Measurements from ENCODE around the gene COX7A1.

COX7A1 gene

DNA sequence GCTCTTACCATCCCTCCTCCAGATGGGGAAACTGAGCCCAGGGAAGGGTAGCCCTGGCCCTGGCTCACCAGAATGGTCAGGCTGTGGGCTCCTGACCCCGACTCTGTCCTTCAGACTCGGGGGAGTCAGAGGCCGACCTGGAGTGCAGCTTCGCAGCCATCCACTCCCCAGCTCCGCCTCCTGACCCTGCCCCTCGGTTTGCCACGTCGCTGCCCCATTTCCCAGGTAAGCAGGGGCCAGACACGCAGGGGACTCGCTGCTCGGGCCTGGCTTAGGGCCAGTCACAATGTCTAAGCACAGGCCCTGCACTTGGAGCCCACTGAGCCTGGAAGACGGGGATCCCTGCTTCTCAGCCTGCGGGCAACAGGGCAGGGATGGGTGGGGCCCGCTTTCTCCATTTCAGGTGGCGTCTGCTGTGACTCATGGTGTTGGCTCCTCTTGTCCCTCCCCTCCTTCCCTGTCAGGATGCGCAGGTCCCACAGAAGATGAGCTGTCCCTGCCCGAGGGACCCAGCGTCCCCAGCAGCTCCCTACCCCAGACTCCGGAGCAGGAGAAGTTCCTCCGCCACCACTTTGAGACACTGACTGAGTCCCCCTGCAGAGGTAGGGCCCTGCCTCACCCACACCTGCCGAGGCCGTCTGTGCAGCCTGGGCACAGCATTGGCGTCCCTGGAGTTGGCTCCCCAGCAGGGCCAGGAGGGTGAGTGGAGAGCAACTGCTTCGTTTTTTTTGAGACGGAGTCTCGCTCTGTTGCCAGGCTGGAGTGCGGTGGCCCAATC is 50.5 kb downstream of the COX7A1 start:
- TF ChIP-seq SIN3A (IDR thresholded peaks at IDR 0.05; ENCODE audit: borderline replicate concordance, insufficient read depth, low read length) (no peak), TAF1 (IDR thresholded peaks at IDR 0.05; ENCODE audit: borderline replicate concordance, insufficient read depth, low read length) (no peak), POLR2AphosphoS5 (IDR thresholded peaks at IDR 0.05; ENCODE audit: low read depth, low read length) (no peak), FOXP2 (optimal IDR thresholded peaks at IDR 0.05; ENCODE audit: borderline replicate concordance, extremely low read depth, extremely low read length, insufficient read depth) (no peak)
- TF ChIP-seq, protein P1, sequence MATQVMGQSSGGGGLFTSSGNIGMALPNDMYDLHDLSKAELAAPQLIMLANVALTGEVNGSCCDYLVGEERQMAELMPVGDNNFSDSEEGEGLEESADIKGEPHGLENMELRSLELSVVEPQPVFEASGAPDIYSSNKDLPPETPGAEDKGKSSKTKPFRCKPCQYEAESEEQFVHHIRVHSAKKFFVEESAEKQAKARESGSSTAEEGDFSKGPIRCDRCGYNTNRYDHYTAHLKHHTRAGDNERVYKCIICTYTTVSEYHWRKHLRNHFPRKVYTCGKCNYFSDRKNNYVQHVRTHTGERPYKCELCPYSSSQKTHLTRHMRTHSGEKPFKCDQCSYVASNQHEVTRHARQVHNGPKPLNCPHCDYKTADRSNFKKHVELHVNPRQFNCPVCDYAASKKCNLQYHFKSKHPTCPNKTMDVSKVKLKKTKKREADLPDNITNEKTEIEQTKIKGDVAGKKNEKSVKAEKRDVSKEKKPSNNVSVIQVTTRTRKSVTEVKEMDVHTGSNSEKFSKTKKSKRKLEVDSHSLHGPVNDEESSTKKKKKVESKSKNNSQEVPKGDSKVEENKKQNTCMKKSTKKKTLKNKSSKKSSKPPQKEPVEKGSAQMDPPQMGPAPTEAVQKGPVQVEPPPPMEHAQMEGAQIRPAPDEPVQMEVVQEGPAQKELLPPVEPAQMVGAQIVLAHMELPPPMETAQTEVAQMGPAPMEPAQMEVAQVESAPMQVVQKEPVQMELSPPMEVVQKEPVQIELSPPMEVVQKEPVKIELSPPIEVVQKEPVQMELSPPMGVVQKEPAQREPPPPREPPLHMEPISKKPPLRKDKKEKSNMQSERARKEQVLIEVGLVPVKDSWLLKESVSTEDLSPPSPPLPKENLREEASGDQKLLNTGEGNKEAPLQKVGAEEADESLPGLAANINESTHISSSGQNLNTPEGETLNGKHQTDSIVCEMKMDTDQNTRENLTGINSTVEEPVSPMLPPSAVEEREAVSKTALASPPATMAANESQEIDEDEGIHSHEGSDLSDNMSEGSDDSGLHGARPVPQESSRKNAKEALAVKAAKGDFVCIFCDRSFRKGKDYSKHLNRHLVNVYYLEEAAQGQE (IDR thresholded peaks at IDR 0.05; ENCODE audit: insufficient read depth in 1 of 2, low read depth in 2 of 2, low read length in 2 of 2): no peak
